A549 treated with DMSO at 1 μM for 4 hours (cell line): Measurements from ENCODE around the gene OR52N1. TPM values are rescaled to one million over a fixed set of nuclear protein-coding genes. Genes with fewer than 3 reads are reported as not detected.

Experiments used
- total RNA-seq: library from RNA; stranded (reverse); fragments of 200-300 nt; extraction: Qiagen RNA extraction; gene quantifications from 5 replicates; pipeline ENCODE4 v1.2.3, GENCODE V29; 2022; ENCODE audit warnings: low read depth

The OR52N1 gene
- total RNA-seq: not detected in 5 replicates

GRCh38 chr11:5791165-5791564 lies at the start of gene OR52N1:
Gene OR52N1, minus strand, starts transcription at chr11:5791265. Its CDS starts 2,449 bp downstream, at chr11:5788816.

DNA sequence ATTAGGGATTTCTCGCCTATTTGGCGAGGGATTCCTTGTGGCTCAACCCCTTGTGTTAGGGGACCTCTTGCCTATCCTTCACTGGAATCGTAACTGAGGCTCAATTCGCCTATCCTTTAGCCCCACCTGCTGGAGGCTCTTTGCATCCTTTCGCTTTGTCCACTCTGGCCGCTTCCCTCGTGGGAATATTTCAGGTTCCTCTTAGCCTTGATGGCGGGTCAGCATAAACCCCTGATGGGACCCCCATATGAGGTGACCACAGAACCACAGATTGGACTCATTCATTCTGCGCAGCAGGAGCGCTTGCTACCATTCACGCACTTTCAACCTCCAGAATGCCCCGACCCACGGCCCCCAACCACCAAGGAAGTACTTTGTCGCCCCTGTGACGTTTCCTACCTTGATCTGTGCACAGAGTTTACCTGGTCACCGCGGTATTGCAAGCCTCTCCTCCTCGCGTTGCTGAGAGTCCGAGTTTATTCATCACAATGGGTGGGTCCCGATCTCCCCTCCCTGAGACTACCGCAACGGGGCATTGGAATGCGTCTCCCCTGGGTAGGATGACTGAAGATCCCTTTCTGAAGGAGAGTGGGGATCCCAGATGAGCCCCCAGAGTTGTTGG lies 17.5 kb upstream of the OR52N1 start, which contains the start of gene OR52N2:
Gene OR52N2, plus strand, starts transcription at position 425 of the 622 bp plus-strand sequence. CDS start 11,412 bp downstream, outside the sequence.

GRCh38 chr11:5783255-5783654 lies 7.8 kb downstream of the OR52N1 start, which contains the start of gene OR52N5:
Gene OR52N5, minus strand, starts transcription at chr11:5783355. Its CDS starts 4,721 bp downstream, at chr11:5778634.

DNA sequence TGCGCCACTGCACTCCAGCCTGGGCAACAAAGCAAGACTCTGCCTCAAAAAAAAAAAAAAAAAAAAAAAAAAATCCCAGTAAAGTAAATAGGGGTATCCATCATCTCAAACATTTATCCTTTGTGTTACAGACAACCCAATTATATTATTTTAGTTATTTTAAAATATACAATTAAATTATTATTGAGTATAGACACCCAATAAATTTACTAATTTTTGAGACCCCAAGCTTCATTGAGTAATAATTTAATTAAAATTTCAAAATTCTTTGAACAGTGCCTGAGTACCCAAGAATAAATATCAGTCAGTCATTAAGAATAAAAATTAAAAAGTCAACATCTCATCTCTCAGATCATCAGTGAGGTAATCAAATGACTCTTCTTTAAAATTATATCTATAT lies 37.1 kb downstream of the OR52N1 start, which contains the start of gene OR52N4:
Gene OR52N4, plus strand, starts transcription at position 301 of the 400 bp plus-strand sequence. CDS start 498 bp downstream, outside the sequence.

Other genes with a start within 250 kb of the OR52N1 start
- not detected in 5 replicates for gene OR52H1, start 242.7 kb downstream of the OR52N1 start, total RNA-seq
- not detected in 5 replicates for gene OR52B6, start 210.4 kb downstream of the OR52N1 start, total RNA-seq
- gene TRIM6, start 194.6 kb downstream of the OR52N1 start, total RNA-seq: 11.4 to 16.0 TPM (median 13.3 TPM) in 5 replicates
- gene TRIM34, start 166.3 kb downstream of the OR52N1 start, total RNA-seq: 3.1 to 4.0 TPM (median 3.4 TPM) in 5 replicates
- gene TRIM5, start 106.2 kb downstream of the OR52N1 start, total RNA-seq: 12.7 to 15.0 TPM (median 12.9 TPM) in 5 replicates
- 0.42 to 1.0 TPM (median 0.66 TPM) in 5 replicates for gene TRIM22, start 101.5 kb downstream of the OR52N1 start, total RNA-seq
- gene OR56B1, start 54.8 kb downstream of the OR52N1 start, total RNA-seq: not detected in 5 replicates
- gene OR52N4, start 37.0 kb downstream of the OR52N1 start, total RNA-seq: not detected in 5 replicates
- gene OR52N5, start 7.9 kb downstream of the OR52N1 start, total RNA-seq: not detected in 5 replicates
- not detected in 5 replicates for gene OR52N2, start 17.7 kb upstream of the OR52N1 start, total RNA-seq
- gene OR52E6, start 50.6 kb upstream of the OR52N1 start, total RNA-seq: not detected in 5 replicates
- gene OR52E8, start 66.4 kb upstream of the OR52N1 start, total RNA-seq: not detected in 5 replicates
- not detected in 5 replicates for gene OR52E4, start 89.4 kb upstream of the OR52N1 start, total RNA-seq
- not detected in 5 replicates for gene OR52E5, start 101.9 kb upstream of the OR52N1 start, total RNA-seq
- not detected in 5 replicates for gene OR56A3, start 151.0 kb upstream of the OR52N1 start, total RNA-seq
- gene OR56A5, start 177.2 kb upstream of the OR52N1 start, total RNA-seq: not detected in 5 replicates
- gene OR52L1, start 195.7 kb upstream of the OR52N1 start, total RNA-seq: not detected in 5 replicates
- not detected in 5 replicates for gene OR56A4, start 215.7 kb upstream of the OR52N1 start, total RNA-seq
- gene OR56A1, start 239.5 kb upstream of the OR52N1 start, total RNA-seq: not detected in 5 replicates